GM23338 (cell line): Measurements from ENCODE around the gene PDCD1. TPM values are rescaled to one million over a fixed set of nuclear protein-coding genes. Genes with fewer than 3 reads are reported as not detected.

Experiments
- ATAC-seq: fragments of 200-7000 bp; cut with Tn5 transposase; 3 replicates; pipeline ENCODE4 v1.9.1; 2020
- DNase-seq: peaks from one replicate; pipeline ENCODE4 v3.0.0-alpha.2; 2015; ENCODE audit warnings: low spot score
- H2AFZ ChIP-seq: fragments of 200-600 bp; sonication (generic); 2 replicates; pipeline ENCODE4 v1.8.0; 2016; ENCODE audit warnings: antibody characterized with exemption, mild to moderate bottlenecking, moderate library complexity
- H3F3A ChIP-seq: fragments of 200-600 bp; sonication (generic); replicated peaks from 2 replicates; pipeline ENCODE4 v1.8.0; 2017; ENCODE audit warnings: antibody characterized with exemption, mixed run types, low read depth
- H3K27ac ChIP-seq: fragments of 200-600 bp; sonication (generic); 2 replicates; pipeline ENCODE4 v1.6.1; 2016; ENCODE audit warnings: low read depth
- H3K27me3 ChIP-seq: fragments of 200-600 bp; sonication (generic); 2 replicates; pipeline ENCODE4 v1.8.0; 2016; ENCODE audit warnings: mild to moderate bottlenecking, mixed run types, moderate library complexity; ENCODE audit not compliant: insufficient read depth
- H3K36me3 ChIP-seq: fragments of 200-600 bp; sonication (generic); 2 replicates; pipeline ENCODE4 v1.8.0; 2016; ENCODE audit warnings: mild to moderate bottlenecking; ENCODE audit not compliant: insufficient read depth
- H3K4me1 ChIP-seq: fragments of 200-600 bp; sonication (generic); 2 replicates; pipeline ENCODE4 v1.8.0; 2016; ENCODE audit warnings: mild to moderate bottlenecking, moderate library complexity; ENCODE audit not compliant: insufficient read depth
- H3K4me2 ChIP-seq: fragments of 200-600 bp; sonication (generic); 2 replicates; pipeline ENCODE4 v1.7.1; 2017; ENCODE audit warnings: mixed run types
- H3K4me3 ChIP-seq: fragments of 200-600 bp; sonication (generic); 2 replicates; pipeline ENCODE4 v1.6.1; 2016; ENCODE audit warnings: mixed run types
- H3K79me2 ChIP-seq: fragments of 200-600 bp; sonication (generic); replicated peaks from 2 replicates; pipeline ENCODE4 v1.8.0; 2017; ENCODE audit warnings: mild to moderate bottlenecking; ENCODE audit not compliant: insufficient read depth
- H3K9me2 ChIP-seq: fragments of 200-600 bp; sonication (generic); 2 replicates; pipeline ENCODE4 v1.8.0; 2017; ENCODE audit not compliant: insufficient read depth
- H4K20me1 ChIP-seq: fragments of 200-600 bp; sonication (generic); replicated peaks from 2 replicates; pipeline ENCODE4 v1.8.0; 2017; ENCODE audit warnings: mild to moderate bottlenecking; ENCODE audit not compliant: insufficient read depth
- H3K27ac Mint-ChIP-seq: 2 replicates; pipeline ENCODE4 v1.8.0; 2020; ENCODE audit warnings: inconsistent platforms, mild to moderate bottlenecking, moderate library complexity, mixed read lengths
- H3K27me3 Mint-ChIP-seq: 3 replicates; pipeline ENCODE4 v1.8.0; 2022; ENCODE audit warnings: low read depth, mild to moderate bottlenecking, moderate library complexity, mixed read lengths, inconsistent platforms; ENCODE audit not compliant: insufficient read depth, poor library complexity
- H3K36me3 Mint-ChIP-seq: 3 replicates; pipeline ENCODE4 v1.8.0; 2021; ENCODE audit warnings: low read depth, mild to moderate bottlenecking, inconsistent platforms, moderate library complexity, mixed read lengths
- H3K4me1 Mint-ChIP-seq: 3 replicates; pipeline ENCODE4 v1.8.0; 2020; ENCODE audit warnings: mild to moderate bottlenecking, inconsistent platforms, mixed read lengths
- H3K4me3 Mint-ChIP-seq: 3 replicates; pipeline ENCODE4 v1.8.0; 2021; ENCODE audit warnings: moderate library complexity, mild to moderate bottlenecking, inconsistent platforms, mixed read lengths
- H3K9me3 Mint-ChIP-seq: 3 replicates; pipeline ENCODE4 v1.8.0; 2020; ENCODE audit warnings: moderate library complexity, mild to moderate bottlenecking, inconsistent platforms, mixed read lengths
- CREB1 ChIP-seq: fragments of 250-450 bp; sonication (Bioruptor Pico); IDR thresholded peaks from 2 replicates; pipeline ENCODE4 v1.5.0; 2020; ENCODE audit warnings: low read depth, mild to moderate bottlenecking, moderate library complexity
- CTCF ChIP-seq, 2 experiments: fragments of 200-600 bp in 1 of 2; sonication (generic) in 1 of 2; conservative IDR thresholded peaks; 2 replicates each; pipeline versions ENCODE4 v1.5.1 to v1.6.1; 2016 to 2017; ENCODE audit warnings: antibody characterized with exemption in 2 of 2, low read depth in 2 of 2, mild to moderate bottlenecking in 2 of 2, moderate library complexity in 1 of 2
- ETS1 ChIP-seq: IDR thresholded peaks from 2 replicates; pipeline ENCODE4 v1.6.1; 2016; ENCODE audit warnings: antibody characterized with exemption
- EZH2phosphoT487 ChIP-seq: fragments of 200-600 bp; sonication (generic); IDR thresholded peaks from one replicate; pipeline ENCODE4 v1.8.1; 2018; ENCODE audit warnings: antibody characterized with exemption; ENCODE audit not compliant: unreplicated experiment
- JUNB ChIP-seq: IDR thresholded peaks from one replicate; pipeline ENCODE4 v1.6.1; 2016; ENCODE audit warnings: antibody characterized with exemption; ENCODE audit not compliant: unreplicated experiment
- NANOG ChIP-seq: IDR thresholded peaks from 2 replicates; pipeline ENCODE4 v1.6.1; 2016; ENCODE audit warnings: antibody characterized with exemption, borderline replicate concordance
- REST ChIP-seq: IDR thresholded peaks from one replicate; pipeline ENCODE4 v1.6.1; 2018; ENCODE audit warnings: antibody characterized with exemption; ENCODE audit not compliant: unreplicated experiment
- ZNF114 ChIP-seq: fragments of 250-450 bp; sonication (Bioruptor Pico); IDR thresholded peaks from 2 replicates; pipeline ENCODE4 v1.5.0; 2020; ENCODE audit warnings: mild to moderate bottlenecking, moderate library complexity
- polyA plus RNA-seq: library from polyadenylated mRNA; unstranded; fragments of >200 nt; fragmentation: Nextera tagmentation; extraction: Ambion mirVana; gene quantifications from 2 replicates; pipeline ENCODE4 v1.2.1, GENCODE V29; 2016
- total RNA-seq: library from RNA; depleted of rRNA; stranded (reverse); fragments of >200 nt; shearing (Covaris generic); gene quantifications from 2 replicates; pipeline ENCODE4 v1.2.3, GENCODE V29; 2014
- TF ChIP-seq, protein P1 (sequence below): fragments of 250-450 bp; sonication (Bioruptor Pico); IDR thresholded peaks from 2 replicates; pipeline ENCODE4 v1.5.0; 2020; ENCODE audit warnings: mild to moderate bottlenecking, moderate library complexity

The PDCD1 gene
- total and polyA plus RNA-seq, 2 experiments from 2014 or later = 0.34 to 0.38 TPM

GRCh38 chr2:241861264-241861663, 2.6 kb upstream of the PDCD1 start:
- Histone ChIP-seq H2AFZ (no peak overlapping the region), H3K9me2 (no peaks in the 10 kb centered on the region), H3K27me3 (no peaks in the 10 kb centered on the region), H4K20me1 (no peaks in the 10 kb centered on the region), H3K4me2 (no peak overlapping the region), H3K79me2 (no peaks in the 10 kb centered on the region), H3K4me3 (no peak overlapping the region), H3K4me1 (peaks cover 7% of the 10 kb centered on the region; the same call in 1 of the 2 replicates), H3K36me3 (no peaks in the 10 kb centered on the region), H3K27ac (no peak overlapping the region), H3F3A (peaks cover 13% of the 10 kb centered on the region; the same call in 1 of the 2 replicates)
- no peak for ATAC-seq
- Mint-ChIP-seq H3K27ac (no peak overlapping the region), H3K36me3 (no peaks in the 10 kb centered on the region; the same call in 2 of the 3 replicates), H3K27me3 (peaks cover 22% of the 10 kb centered on the region), H3K4me1 (peaks cover 29% of the 10 kb centered on the region), H3K4me3 (no peak overlapping the region; the same call in 2 of the 3 replicates), H3K9me3 (peaks cover 5% of the 10 kb centered on the region)
- no peak for DNase-seq
- TF ChIP-seq NANOG (no peak), EZH2phosphoT487 (no peak), REST (no peak), ZNF114 (no peak), CREB1 (no peak), JUNB (no peak), ETS1 (no peak), CTCF (conservative IDR thresholded peaks at IDR 0.05; ENCODE audit: low read depth in 2 of 2) (no peak)
- TF ChIP-seq, protein P1, sequence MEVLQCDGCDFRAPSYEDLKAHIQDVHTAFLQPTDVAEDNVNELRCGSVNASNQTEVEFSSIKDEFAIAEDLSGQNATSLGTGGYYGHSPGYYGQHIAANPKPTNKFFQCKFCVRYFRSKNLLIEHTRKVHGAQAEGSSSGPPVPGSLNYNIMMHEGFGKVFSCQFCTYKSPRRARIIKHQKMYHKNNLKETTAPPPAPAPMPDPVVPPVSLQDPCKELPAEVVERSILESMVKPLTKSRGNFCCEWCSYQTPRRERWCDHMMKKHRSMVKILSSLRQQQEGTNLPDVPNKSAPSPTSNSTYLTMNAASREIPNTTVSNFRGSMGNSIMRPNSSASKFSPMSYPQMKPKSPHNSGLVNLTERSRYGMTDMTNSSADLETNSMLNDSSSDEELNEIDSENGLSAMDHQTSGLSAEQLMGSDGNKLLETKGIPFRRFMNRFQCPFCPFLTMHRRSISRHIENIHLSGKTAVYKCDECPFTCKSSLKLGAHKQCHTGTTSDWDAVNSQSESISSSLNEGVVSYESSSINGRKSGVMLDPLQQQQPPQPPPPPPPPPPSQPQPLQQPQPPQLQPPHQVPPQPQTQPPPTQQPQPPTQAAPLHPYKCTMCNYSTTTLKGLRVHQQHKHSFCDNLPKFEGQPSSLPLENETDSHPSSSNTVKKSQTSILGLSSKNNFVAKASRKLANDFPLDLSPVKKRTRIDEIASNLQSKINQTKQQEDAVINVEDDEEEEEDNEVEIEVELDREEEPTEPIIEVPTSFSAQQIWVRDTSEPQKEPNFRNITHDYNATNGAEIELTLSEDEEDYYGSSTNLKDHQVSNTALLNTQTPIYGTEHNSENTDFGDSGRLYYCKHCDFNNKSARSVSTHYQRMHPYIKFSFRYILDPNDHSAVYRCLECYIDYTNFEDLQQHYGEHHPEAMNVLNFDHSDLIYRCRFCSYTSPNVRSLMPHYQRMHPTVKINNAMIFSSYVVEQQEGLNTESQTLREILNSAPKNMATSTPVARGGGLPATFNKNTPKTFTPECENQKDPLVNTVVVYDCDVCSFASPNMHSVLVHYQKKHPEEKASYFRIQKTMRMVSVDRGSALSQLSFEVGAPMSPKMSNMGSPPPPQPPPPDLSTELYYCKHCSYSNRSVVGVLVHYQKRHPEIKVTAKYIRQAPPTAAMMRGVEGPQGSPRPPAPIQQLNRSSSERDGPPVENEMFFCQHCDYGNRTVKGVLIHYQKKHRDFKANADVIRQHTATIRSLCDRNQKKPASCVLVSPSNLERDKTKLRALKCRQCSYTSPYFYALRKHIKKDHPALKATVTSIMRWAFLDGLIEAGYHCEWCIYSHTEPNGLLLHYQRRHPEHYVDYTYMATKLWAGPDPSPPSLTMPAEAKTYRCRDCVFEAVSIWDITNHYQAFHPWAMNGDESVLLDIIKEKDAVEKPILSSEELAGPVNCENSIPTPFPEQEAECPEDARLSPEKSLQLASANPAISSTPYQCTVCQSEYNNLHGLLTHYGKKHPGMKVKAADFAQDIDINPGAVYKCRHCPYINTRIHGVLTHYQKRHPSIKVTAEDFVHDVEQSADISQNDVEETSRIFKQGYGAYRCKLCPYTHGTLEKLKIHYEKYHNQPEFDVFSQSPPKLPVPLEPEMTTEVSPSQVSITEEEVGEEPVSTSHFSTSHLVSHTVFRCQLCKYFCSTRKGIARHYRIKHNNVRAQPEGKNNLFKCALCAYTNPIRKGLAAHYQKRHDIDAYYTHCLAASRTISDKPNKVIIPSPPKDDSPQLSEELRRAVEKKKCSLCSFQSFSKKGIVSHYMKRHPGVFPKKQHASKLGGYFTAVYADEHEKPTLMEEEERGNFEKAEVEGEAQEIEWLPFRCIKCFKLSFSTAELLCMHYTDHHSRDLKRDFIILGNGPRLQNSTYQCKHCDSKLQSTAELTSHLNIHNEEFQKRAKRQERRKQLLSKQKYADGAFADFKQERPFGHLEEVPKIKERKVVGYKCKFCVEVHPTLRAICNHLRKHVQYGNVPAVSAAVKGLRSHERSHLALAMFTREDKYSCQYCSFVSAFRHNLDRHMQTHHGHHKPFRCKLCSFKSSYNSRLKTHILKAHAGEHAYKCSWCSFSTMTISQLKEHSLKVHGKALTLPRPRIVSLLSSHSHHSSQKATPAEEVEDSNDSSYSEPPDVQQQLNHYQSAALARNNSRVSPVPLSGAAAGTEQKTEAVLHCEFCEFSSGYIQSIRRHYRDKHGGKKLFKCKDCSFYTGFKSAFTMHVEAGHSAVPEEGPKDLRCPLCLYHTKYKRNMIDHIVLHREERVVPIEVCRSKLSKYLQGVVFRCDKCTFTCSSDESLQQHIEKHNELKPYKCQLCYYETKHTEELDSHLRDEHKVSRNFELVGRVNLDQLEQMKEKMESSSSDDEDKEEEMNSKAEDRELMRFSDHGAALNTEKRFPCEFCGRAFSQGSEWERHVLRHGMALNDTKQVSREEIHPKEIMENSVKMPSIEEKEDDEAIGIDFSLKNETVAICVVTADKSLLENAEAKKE (CRISPR knock-in tag) = no peak
